NCI-H446 (cell line): ENCODE results near the gene UBE2K.
"Not testable (repeated sequence)": the region's sequence is repeated elsewhere in the genome, so short reads cannot be mapped to it uniquely, and the experiment has no call there.

Source experiments
- DNase-seq, 2 experiments: peaks; one replicate each; lab custom pipeline; 2025; lab: John Stamatoyannopoulos, UW

UBE2K gene

GRCh38 chr4:39729557-39729956, 31.6 kb downstream of the UBE2K start:
- no peak for DNase-seq

- no peak for DNase-seq
These were observed 32.1 kb downstream of the UBE2K start for GRCh38 chr4:39730072-39730471.

- DNase-seq, result no peak
These were observed 34.0 kb downstream of the UBE2K start for GRCh38 chr4:39731908-39732307.

- DNase-seq, result peak in 1 of 2 experiments; percentile 47
These were observed 34.8 kb downstream of the UBE2K start for GRCh38 chr4:39732728-39733127.

- DNase-seq, result not testable (repeated sequence)
These were observed 41.7 kb downstream of the UBE2K start for GRCh38 chr4:39739591-39739990.

GRCh38 chr4:39741401-39741800, 43.5 kb downstream of the UBE2K start:
- no peak for DNase-seq

- no peak for DNase-seq
These were observed 48.0 kb downstream of the UBE2K start for GRCh38 chr4:39745920-39746319.

GRCh38 chr4:39750216-39750615, 52.3 kb downstream of the UBE2K start:
- DNase-seq, result no peak

- no peak for DNase-seq
These were observed 56.4 kb downstream of the UBE2K start for GRCh38 chr4:39754309-39754708.

- no peak for DNase-seq
These were observed 58.2 kb downstream of the UBE2K start for GRCh38 chr4:39756159-39756558.

GRCh38 chr4:39758176-39758575, 60.2 kb downstream of the UBE2K start:
- no peak for DNase-seq

- DNase-seq, result no peak
These were observed 61.6 kb downstream of the UBE2K start for GRCh38 chr4:39759569-39759968.

GRCh38 chr4:39761005-39761667, 63.2 kb downstream of the UBE2K start:
- DNase-seq, result no peak

GRCh38 chr4:39763714-39764572, 66.0 kb downstream of the UBE2K start:
- no peak for DNase-seq

- no peak for DNase-seq
These were observed 72.1 kb downstream of the UBE2K start for GRCh38 chr4:39770005-39770404.

GRCh38 chr4:39770471-39770870, 72.5 kb downstream of the UBE2K start:
- DNase-seq, result no peak

GRCh38 chr4:39770969-39771724, 73.2 kb downstream of the UBE2K start:
- no peak for DNase-seq

GRCh38 chr4:39781988-39782387, 84.1 kb downstream of the UBE2K start:
- not testable (repeated sequence) for DNase-seq

GRCh38 chr4:39785083-39785482, 87.1 kb downstream of the UBE2K start:
- no peak for DNase-seq

- DNase-seq, result no peak
These were observed 88.9 kb downstream of the UBE2K start for GRCh38 chr4:39786838-39787237.

GRCh38 chr4:39792128-39792527, 94.2 kb downstream of the UBE2K start:
- no peak for DNase-seq

- no peak for DNase-seq
These were observed 94.6 kb downstream of the UBE2K start for GRCh38 chr4:39792529-39792928.

- not testable (repeated sequence) for DNase-seq
These were observed 95.0 kb downstream of the UBE2K start for GRCh38 chr4:39792976-39793375.
